NCI-H748 (cell line): Measurements from ENCODE around the gene ALDH3B2.
A peak's percentile ranks its signal among the peaks of the same experiment; 100 is the strongest.
"Not testable (repeated sequence)": the region's sequence is repeated elsewhere in the genome, so short reads cannot be mapped to it uniquely, and the experiment has no call there.

Source experiments
- DNase-seq: peaks from one replicate; lab custom pipeline; 2025; ENCODE audit not compliant: unreplicated experiment; lab: John Stamatoyannopoulos, UW

Gene ALDH3B2

GRCh38 chr11:67674442-67674871 lies at the start of gene ALDH3B2:
ALDH3B2 (minus strand) TSS chr11:67674623; CDS start chr11:67666935, 7,688 bp downstream.
- DNase-seq, result peak; percentile 17

GRCh38 chr11:67723036-67723435 lies 48.6 kb upstream of the ALDH3B2 start:
- not testable (repeated sequence) for DNase-seq

GRCh38 chr11:67716226-67716625 lies 41.8 kb upstream of the ALDH3B2 start:
- DNase-seq, result not testable (repeated sequence)

GRCh38 chr11:67715801-67716200 lies 41.4 kb upstream of the ALDH3B2 start:
- not testable (repeated sequence) for DNase-seq

GRCh38 chr11:67713892-67714509 lies 39.6 kb upstream of the ALDH3B2 start:
- DNase-seq, result not testable (repeated sequence)

GRCh38 chr11:67711676-67712075 lies 37.3 kb upstream of the ALDH3B2 start:
- not testable (repeated sequence) for DNase-seq

- not testable (repeated sequence) for DNase-seq
Measured at GRCh38 chr11:67711212-67711611, 36.8 kb upstream of the ALDH3B2 start.

- DNase-seq, result not testable (repeated sequence)
Measured at GRCh38 chr11:67709806-67710205, 35.4 kb upstream of the ALDH3B2 start.

GRCh38 chr11:67705264-67705663 lies 30.8 kb upstream of the ALDH3B2 start:
- no peak for DNase-seq

GRCh38 chr11:67704524-67704923 lies 30.1 kb upstream of the ALDH3B2 start:
- no peak for DNase-seq

- DNase-seq, result not testable (repeated sequence)
Measured at GRCh38 chr11:67703709-67704108, 29.3 kb upstream of the ALDH3B2 start.

- DNase-seq, result peak; percentile 83
Measured at GRCh38 chr11:67700548-67701262, 26.3 kb upstream of the ALDH3B2 start.

- no peak for DNase-seq
Measured at GRCh38 chr11:67700141-67700540, 25.7 kb upstream of the ALDH3B2 start.

GRCh38 chr11:67699521-67699920 lies 25.1 kb upstream of the ALDH3B2 start:
- no peak for DNase-seq

- DNase-seq, result peak; percentile 12
Measured at GRCh38 chr11:67698247-67698646, 23.8 kb upstream of the ALDH3B2 start.

- no peak for DNase-seq
Measured at GRCh38 chr11:67697846-67698245, 23.4 kb upstream of the ALDH3B2 start.

GRCh38 chr11:67696998-67697397 lies 22.6 kb upstream of the ALDH3B2 start:
- DNase-seq, result no peak

GRCh38 chr11:67695606-67696005 lies 21.2 kb upstream of the ALDH3B2 start:
- DNase-seq, result no peak

- no peak for DNase-seq
Measured at GRCh38 chr11:67694875-67695555, 20.6 kb upstream of the ALDH3B2 start.

GRCh38 chr11:67691149-67691548 lies 16.7 kb upstream of the ALDH3B2 start:
- DNase-seq, result no peak

GRCh38 chr11:67689178-67689577 lies 14.8 kb upstream of the ALDH3B2 start:
- DNase-seq, result no peak

GRCh38 chr11:67687986-67688385 lies 13.6 kb upstream of the ALDH3B2 start:
- DNase-seq, result no peak
